Measurements from ENCODE around the gene COL4A2.
"Not testable (repeated sequence)": the region's sequence is repeated elsewhere in the genome, so short reads cannot be mapped to it uniquely, and the experiment has no call there.

The COL4A2 gene

DNA sequence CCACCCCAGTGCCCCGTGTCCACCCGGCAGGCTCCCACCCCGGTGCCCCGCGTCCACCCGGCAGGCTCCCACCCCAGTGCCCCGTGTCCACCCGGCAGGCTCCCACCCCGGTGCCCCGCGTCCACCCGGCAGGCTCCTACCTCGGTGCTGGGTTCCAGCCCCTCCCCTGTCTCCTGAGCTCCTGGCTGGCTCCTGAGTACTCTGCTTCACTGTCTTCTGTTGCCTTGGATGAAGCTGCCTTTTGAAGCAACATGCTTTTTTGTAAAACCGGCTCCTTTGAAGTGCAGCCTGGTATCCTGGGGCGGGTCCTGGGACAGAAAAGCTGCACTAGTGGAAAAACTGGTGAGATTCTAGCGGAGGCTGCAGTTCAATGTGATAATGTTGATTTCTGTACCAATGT, 6.6 kb downstream of the COL4A2 start:
- H3K4me1 ChIP-seq (ENCODE audit: control insufficient read depth, insufficient read depth, low read length); H3K36me3 ChIP-seq (ENCODE audit: control insufficient read depth, insufficient read depth, low read length); H3K4me3 ChIP-seq (ENCODE audit: low read depth, low read length); H3K9me3 ChIP-seq (ENCODE audit: control insufficient read depth, insufficient read depth, low read length); H3K9ac ChIP-seq (ENCODE audit: low read depth, low read length); H3K27me3 ChIP-seq (ENCODE audit: control insufficient read depth, insufficient read depth, low read length): not testable (repeated sequence)

DNA sequence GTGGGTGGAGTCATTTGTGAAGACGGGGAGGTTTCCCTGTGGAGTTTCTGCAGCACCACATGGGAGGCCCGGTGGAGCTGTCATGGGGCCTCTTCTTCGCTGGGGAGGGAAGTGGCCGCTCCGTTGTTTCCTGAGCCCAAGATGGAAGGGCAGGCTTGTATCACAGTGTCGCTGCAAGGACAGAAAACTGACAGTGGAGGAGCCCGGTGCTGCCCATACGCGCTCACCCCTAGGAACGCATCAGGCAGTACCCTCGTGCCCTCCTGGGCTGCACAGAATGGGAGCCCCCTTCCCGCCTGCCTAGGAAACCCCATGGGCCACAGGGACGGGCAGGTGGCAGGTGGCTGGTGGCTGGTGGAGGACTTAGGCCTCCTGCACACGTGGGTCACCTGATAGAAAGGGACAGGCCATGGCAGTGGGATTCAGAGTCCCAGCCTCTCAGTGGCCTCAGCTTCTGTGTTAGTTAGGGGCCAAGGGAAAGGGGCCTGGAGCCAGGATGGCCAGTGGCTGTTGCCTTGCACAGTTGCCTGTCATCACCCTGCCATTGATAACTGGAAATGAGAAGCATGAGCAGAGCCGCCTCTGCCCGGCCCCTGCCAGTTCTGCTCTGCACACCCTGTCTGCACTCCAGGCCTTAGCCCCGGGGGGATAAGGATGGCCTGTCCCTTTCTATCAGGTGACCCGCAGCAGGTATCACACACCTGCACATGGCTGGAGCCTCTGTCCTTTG, 7.6 kb downstream of the COL4A2 start:
- no peaks in the 10 kb centered on the region for H3K4me1 ChIP-seq (ENCODE audit: control insufficient read depth, insufficient read depth, low read length)
- H3K36me3 ChIP-seq (ENCODE audit: control insufficient read depth, insufficient read depth, low read length), result no peaks in the 10 kb centered on the region
- H3K4me3 ChIP-seq (ENCODE audit: low read depth, low read length), result no peak overlapping the region
- H3K9ac ChIP-seq (ENCODE audit: low read depth, low read length), result no peak overlapping the region
- H3K9me3 ChIP-seq (ENCODE audit: control insufficient read depth, insufficient read depth, low read length), result no peaks in the 10 kb centered on the region
- no peaks in the 10 kb centered on the region for H3K27me3 ChIP-seq (ENCODE audit: control insufficient read depth, insufficient read depth, low read length)

DNA sequence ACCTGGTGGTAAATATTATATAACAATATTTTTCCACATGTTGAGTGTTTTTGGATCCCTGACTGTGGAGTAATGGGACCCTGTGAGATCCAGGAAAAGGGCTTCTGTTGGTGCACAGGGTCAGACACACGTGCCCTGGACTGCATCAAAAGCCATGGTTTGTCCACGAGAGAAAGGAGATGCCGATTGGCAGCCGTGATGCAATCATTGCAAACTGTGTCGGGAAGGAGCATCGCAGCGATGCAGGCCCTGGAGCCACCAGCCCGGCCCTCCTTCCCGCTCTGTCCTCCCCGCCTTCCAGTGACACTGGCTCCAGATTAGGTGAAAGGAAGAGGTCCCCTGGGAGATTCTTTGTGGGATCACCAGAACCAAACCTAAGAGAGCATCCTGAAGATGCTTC, 9.1 kb downstream of the COL4A2 start:
- Histone ChIP-seq H3K9me3 (ENCODE audit: control insufficient read depth, insufficient read depth, low read length) (no peaks in the 10 kb centered on the region), H3K36me3 (ENCODE audit: control insufficient read depth, insufficient read depth, low read length) (no peaks in the 10 kb centered on the region), H3K27me3 (ENCODE audit: control insufficient read depth, insufficient read depth, low read length) (no peaks in the 10 kb centered on the region), H3K4me1 (ENCODE audit: control insufficient read depth, insufficient read depth, low read length) (no peaks in the 10 kb centered on the region), H3K4me3 (ENCODE audit: low read depth, low read length) (no peak overlapping the region), H3K9ac (ENCODE audit: low read depth, low read length) (no peak overlapping the region)

DNA sequence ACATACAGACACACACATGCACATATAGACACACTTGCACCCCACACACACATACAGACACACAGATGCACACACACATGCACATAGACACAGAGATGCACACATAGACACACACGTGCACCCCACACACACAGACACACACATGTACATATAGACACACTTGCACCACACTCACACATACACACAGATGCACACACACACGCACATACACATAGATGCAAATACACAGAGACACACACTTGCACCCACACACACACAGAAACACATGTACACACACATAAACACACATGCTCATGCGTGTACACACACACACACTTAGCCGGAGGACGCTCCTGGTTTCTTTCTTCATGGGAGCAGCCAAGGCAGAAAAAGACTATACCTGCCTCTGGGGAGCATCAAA, 10.0 kb downstream of the COL4A2 start:
- Histone ChIP-seq H3K9ac (ENCODE audit: low read depth, low read length) (no peak overlapping the region), H3K9me3 (ENCODE audit: control insufficient read depth, insufficient read depth, low read length) (no peaks in the 10 kb centered on the region), H3K36me3 (ENCODE audit: control insufficient read depth, insufficient read depth, low read length) (no peaks in the 10 kb centered on the region), H3K4me1 (ENCODE audit: control insufficient read depth, insufficient read depth, low read length) (no peaks in the 10 kb centered on the region), H3K27me3 (ENCODE audit: control insufficient read depth, insufficient read depth, low read length) (no peaks in the 10 kb centered on the region), H3K4me3 (ENCODE audit: low read depth, low read length) (no peak overlapping the region)

DNA sequence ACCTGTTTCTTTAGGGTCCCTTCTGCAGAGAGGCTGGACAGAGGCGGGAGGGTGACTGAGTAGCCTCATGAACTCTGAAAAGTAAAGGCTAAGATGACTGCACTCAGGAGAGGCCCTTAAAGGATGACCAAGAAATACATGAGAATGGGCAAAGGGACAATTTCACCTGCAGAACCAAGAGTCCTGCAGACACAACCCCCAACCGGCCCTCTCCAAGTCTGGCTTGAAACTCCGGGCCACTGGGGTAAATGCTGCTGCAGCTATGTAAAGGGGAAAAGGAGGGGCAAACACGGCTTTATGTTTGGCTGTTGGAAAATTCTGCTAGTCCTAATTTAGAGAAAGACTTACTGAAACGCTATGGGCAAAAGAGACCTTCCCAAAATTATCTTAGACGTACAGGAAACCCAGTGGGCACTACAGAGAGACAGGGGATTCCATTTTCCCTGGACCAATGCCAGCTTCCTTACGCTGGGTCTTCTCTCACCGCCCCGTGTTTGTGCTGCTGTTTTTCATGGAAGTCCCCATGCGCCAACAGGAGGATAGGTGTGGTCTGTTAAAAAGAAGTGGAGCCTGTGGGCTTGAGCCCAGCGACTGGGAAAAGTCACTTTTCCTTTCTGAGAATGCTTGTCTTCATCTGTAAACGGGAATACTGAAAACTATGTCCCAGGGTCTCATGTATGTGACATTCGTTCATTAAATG, 10.6 kb downstream of the COL4A2 start:
- H3K36me3 ChIP-seq (ENCODE audit: control insufficient read depth, insufficient read depth, low read length), result no peaks in the 10 kb centered on the region
- no peaks in the 10 kb centered on the region for H3K4me1 ChIP-seq (ENCODE audit: control insufficient read depth, insufficient read depth, low read length)
- H3K9me3 ChIP-seq (ENCODE audit: control insufficient read depth, insufficient read depth, low read length), result no peaks in the 10 kb centered on the region
- no peak overlapping the region for H3K4me3 ChIP-seq (ENCODE audit: low read depth, low read length)
- no peak overlapping the region for H3K9ac ChIP-seq (ENCODE audit: low read depth, low read length)
- H3K27me3 ChIP-seq (ENCODE audit: control insufficient read depth, insufficient read depth, low read length), result no peaks in the 10 kb centered on the region

DNA sequence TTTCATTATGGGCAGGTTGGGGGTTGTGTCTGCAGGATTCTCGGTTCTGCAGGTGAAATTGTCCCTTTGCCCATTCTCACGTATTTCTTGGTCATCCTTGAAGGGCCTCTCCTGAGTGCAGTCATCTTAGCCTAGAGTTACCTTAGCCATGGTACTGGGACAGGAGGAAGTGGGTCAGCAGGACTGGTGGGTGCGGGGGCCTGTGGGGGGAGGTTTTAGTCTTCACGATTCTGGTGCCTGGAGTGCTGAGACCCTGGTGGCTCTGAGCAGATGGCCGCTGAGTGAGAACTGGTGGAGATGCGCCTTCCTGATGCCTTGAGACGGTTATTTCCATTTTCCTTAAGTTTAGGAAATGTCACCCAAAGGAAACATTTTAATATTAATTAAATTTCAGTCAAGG, 11.8 kb downstream of the COL4A2 start:
- Histone ChIP-seq H3K36me3 (ENCODE audit: control insufficient read depth, insufficient read depth, low read length) (no peaks in the 10 kb centered on the region), H3K9me3 (ENCODE audit: control insufficient read depth, insufficient read depth, low read length) (no peaks in the 10 kb centered on the region), H3K9ac (ENCODE audit: low read depth, low read length) (no peak overlapping the region), H3K27me3 (ENCODE audit: control insufficient read depth, insufficient read depth, low read length) (no peaks in the 10 kb centered on the region), H3K4me1 (ENCODE audit: control insufficient read depth, insufficient read depth, low read length) (peaks cover 2% of the 10 kb centered on the region), H3K4me3 (ENCODE audit: low read depth, low read length) (no peak overlapping the region)

DNA sequence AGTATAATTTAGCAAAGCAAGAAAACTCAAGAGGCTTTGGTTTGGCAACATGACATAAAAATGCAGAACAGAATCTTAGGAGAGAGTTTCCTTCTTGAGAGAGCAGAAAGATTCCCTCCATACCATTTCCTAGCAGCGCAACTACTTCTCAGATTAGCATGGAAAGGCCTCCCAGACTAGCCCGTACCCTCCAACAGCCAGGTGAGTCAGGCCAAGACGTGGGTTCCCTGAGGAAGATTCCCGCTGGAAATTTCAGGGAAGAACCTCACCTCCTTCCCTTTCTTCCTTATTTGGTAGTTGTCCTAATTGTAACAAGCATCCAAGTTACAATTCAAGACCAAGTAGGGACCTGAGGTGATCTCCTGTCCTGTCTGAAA, 12.3 kb downstream of the COL4A2 start:
- Histone ChIP-seq H3K4me3 (ENCODE audit: low read depth, low read length) (no peak overlapping the region), H3K4me1 (ENCODE audit: control insufficient read depth, insufficient read depth, low read length) (peaks cover 2% of the 10 kb centered on the region), H3K27me3 (ENCODE audit: control insufficient read depth, insufficient read depth, low read length) (no peaks in the 10 kb centered on the region), H3K9me3 (ENCODE audit: control insufficient read depth, insufficient read depth, low read length) (no peaks in the 10 kb centered on the region), H3K9ac (ENCODE audit: low read depth, low read length) (no peak overlapping the region), H3K36me3 (ENCODE audit: control insufficient read depth, insufficient read depth, low read length) (no peaks in the 10 kb centered on the region)

DNA sequence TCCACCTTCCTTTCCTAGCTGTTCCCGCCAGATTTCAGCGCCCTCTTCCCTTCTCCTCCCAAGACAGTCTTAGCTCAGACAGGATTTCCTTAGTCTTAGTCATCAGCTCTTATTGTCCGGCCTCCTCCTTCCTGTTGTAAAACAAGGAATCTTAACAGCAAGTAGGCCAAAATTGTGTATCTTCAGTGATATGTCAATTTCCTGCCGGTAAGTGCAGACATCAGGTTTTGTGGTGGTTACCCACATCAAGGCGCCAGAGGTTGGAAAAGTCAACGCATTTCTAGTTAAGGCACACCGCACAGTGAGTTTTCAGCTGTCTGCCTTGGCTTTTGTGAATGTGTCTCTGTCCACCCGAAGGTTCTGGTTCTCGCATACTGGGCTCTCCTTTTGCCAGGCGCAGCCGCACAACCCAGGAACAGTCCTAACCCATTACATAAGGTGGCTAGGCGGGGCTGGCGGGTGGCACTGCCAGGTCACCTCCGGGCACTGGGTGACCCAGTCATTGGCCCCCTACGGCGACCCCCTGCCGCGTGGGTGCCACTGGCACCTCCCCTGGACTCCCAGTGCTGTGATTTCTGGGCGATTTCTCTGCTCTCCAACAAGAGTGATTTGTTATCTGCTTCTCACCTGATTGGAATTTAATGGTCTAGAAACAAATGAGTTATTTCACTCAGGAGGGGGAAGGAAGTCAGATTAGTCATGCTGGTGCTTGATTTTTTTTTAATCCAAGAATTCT, 12.9 kb downstream of the COL4A2 start:
- no peak overlapping the region for H3K9ac ChIP-seq (ENCODE audit: low read depth, low read length)
- H3K4me3 ChIP-seq (ENCODE audit: low read depth, low read length), result no peak overlapping the region
- no peaks in the 10 kb centered on the region for H3K27me3 ChIP-seq (ENCODE audit: control insufficient read depth, insufficient read depth, low read length)
- peaks cover 3% of the 10 kb centered on the region for H3K4me1 ChIP-seq (ENCODE audit: control insufficient read depth, insufficient read depth, low read length)
- H3K9me3 ChIP-seq (ENCODE audit: control insufficient read depth, insufficient read depth, low read length), result no peaks in the 10 kb centered on the region
- H3K36me3 ChIP-seq (ENCODE audit: control insufficient read depth, insufficient read depth, low read length), result no peaks in the 10 kb centered on the region

DNA sequence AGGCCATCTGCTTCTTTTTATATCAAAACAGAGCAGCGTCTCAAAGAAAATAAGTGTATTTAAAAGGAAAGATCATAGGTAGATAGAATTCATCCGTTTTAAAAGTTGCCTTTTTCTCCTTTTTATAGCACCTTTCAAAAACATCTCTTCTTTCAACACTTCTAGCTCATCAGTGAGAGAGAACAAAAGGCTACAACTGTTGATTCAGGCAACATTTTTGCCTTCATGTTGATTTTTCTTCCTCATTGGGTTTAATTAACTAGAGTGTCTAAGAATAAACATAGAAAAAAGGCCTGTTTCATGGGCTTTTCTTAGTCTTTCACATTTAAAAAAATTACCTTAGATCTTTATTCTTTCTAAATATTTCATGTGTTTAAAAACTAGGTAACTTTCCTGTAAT, 13.6 kb downstream of the COL4A2 start:
- Histone ChIP-seq H3K9me3 (ENCODE audit: control insufficient read depth, insufficient read depth, low read length) (no peaks in the 10 kb centered on the region), H3K4me1 (ENCODE audit: control insufficient read depth, insufficient read depth, low read length) (peaks cover 4% of the 10 kb centered on the region), H3K9ac (ENCODE audit: low read depth, low read length) (no peak overlapping the region), H3K4me3 (ENCODE audit: low read depth, low read length) (no peak overlapping the region), H3K27me3 (ENCODE audit: control insufficient read depth, insufficient read depth, low read length) (no peaks in the 10 kb centered on the region), H3K36me3 (ENCODE audit: control insufficient read depth, insufficient read depth, low read length) (no peaks in the 10 kb centered on the region)

DNA sequence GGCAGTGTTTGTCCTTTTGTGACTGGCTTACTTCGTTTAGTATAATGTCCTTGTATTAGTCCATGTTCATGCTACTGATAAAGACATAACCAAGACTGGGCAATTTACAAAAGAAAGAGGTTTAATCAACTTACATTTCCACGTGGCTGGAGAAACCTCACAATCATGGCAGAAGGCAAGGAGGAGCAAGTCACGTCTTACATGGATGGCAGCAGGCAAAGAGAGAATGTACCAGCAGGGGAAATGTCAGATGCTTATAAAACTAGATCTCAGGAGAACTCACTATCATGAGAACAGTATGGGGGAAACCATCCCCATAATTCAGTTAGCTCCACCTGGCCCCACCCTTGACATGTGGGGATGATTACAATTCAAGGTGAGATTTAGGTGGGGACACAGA, 14.5 kb downstream of the COL4A2 start:
- not testable (repeated sequence) for H3K27me3 ChIP-seq (ENCODE audit: control insufficient read depth, insufficient read depth, low read length); H3K9ac ChIP-seq (ENCODE audit: low read depth, low read length); H3K9me3 ChIP-seq (ENCODE audit: control insufficient read depth, insufficient read depth, low read length); H3K4me1 ChIP-seq (ENCODE audit: control insufficient read depth, insufficient read depth, low read length); H3K36me3 ChIP-seq (ENCODE audit: control insufficient read depth, insufficient read depth, low read length); H3K4me3 ChIP-seq (ENCODE audit: low read depth, low read length)

DNA sequence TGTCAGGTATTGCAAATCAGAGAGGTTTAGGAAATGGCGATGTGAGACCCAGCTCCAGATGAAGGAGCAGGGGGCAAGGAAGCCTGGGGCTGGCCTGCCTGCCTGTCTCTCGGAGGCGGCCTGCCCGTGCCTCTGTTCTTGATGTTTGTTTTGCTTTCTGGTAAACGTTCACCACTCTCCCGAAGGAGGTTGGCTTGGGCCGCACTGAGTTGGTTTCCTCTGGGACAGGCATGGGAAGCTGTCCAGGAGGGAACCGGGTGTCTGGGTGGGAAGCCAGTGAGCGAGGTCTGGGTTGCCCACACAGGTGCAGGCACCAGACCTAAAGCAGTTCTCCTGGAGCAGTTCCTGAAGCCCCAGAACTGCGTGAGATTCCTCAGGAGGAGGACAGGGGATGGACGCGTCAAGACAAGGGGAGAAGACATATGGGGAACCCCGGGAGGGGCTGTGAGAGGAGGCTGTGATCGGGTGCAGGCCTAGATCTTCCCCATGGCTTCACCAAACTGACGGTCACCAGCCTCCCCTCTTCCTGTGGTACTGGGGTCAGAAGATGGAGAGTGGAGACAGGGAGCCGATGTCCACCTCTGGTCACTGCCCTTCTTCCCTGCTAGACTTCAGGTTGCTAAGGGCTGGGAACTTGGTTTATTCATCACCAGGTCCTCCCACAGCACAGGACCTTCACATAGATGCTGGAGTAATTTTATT, 15.2 kb downstream of the COL4A2 start:
- Histone ChIP-seq H3K4me3 (ENCODE audit: low read depth, low read length) (no peak overlapping the region), H3K36me3 (ENCODE audit: control insufficient read depth, insufficient read depth, low read length) (no peaks in the 10 kb centered on the region)

More for the DNA sequence above, 15.2 kb downstream of the COL4A2 start:
- Histone ChIP-seq H3K27me3 (ENCODE audit: control insufficient read depth, insufficient read depth, low read length) (no peaks in the 10 kb centered on the region), H3K9ac (ENCODE audit: low read depth, low read length) (no peak overlapping the region), H3K9me3 (ENCODE audit: control insufficient read depth, insufficient read depth, low read length) (no peaks in the 10 kb centered on the region), H3K4me1 (ENCODE audit: control insufficient read depth, insufficient read depth, low read length) (peaks cover 13% of the 10 kb centered on the region)

All from iPS-15b (cell line).